ENCODE data around the gene RAMACL.
"Not testable (repeated sequence)": the region's sequence is repeated elsewhere in the genome, so short reads cannot be mapped to it uniquely, and the experiment has no call there.

RAMACL gene

DNA sequence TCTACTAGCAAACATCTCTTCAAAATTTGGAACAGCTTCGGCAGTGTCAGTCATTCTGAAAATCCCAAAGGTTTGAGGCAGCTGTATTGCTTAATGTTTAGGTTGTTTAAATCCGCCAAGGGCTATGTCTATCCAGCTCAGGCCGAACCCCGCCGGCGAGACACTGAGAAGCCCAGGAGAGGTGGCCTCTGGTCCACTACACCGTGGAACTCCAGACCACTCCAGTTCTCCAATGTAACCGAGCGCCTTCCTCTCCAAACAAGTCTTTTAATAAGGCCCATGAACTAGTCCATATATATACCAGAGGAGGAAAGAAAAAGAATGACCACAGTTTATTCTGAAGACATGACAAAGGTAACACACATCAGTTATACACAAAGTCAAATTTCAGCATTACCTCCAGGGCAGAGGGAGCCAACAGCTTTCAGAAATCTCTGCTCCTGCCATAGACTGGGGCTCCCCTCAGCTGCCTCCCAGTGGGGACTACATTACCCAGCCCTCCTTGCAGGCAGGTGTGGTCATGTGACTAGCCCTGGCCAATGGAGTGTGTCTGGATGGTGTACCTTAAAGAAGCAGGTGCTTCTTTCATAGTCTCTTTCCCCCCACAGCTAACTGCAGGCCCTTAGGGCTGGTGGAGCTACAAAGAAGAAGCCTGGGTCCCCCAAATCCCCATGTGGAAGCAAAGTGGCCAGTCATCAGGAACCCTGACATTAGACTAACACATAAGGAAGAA is at the start of gene RAMACL:
Gene RAMACL, minus strand, starts transcription at position 255 of the 733 bp plus-strand sequence. Its CDS starts 201 bp downstream, at position 54.
- no peaks in the 10 kb centered on the region for H3K27me3 ChIP-seq (ENCODE audit: insufficient read depth, low read length)
- H3K9me2 ChIP-seq (ENCODE audit: low read depth, low read length), result no peaks in the 10 kb centered on the region
- no peak within 1 kb of the TSS for H3K9ac ChIP-seq (ENCODE audit: low read length)
- no peak within 1 kb of the TSS for H2AFZ ChIP-seq (ENCODE audit: low read length)
- H3K4me2 ChIP-seq (ENCODE audit: low read length), result no peak within 1 kb of the TSS
- no peaks in the 10 kb centered on the region for H3K9me3 ChIP-seq (ENCODE audit: low read length)
- no peaks in the 10 kb centered on the region for H3K36me3 ChIP-seq (ENCODE audit: insufficient read depth, low read length)
- peak within 1 kb of the TSS; percentile 54 for H3K27ac ChIP-seq (ENCODE audit: low read depth, low read length, poor library complexity, severe bottlenecking)
- no peaks in the 10 kb centered on the region for H3F3A ChIP-seq (ENCODE audit: insufficient read depth, low read length)
- peaks cover 29% of the 10 kb centered on the region for H3K4me1 ChIP-seq (ENCODE audit: insufficient read depth, low read length, severe bottlenecking)
- no peaks in the 10 kb centered on the region for H3K79me2 ChIP-seq (ENCODE audit: insufficient read depth, low read length)
- no peaks in the 10 kb centered on the region for H4K20me1 ChIP-seq (ENCODE audit: insufficient read depth, low read length)
- no peak within 1 kb of the TSS for H3K4me3 ChIP-seq (ENCODE audit: low read depth, low read length, poor library complexity, severe bottlenecking)
- no peak for TF ChIP-seq EZH2 (IDR thresholded peaks at IDR 0.05; ENCODE audit: borderline replicate concordance, low read length)
- TF ChIP-seq, protein P1, sequence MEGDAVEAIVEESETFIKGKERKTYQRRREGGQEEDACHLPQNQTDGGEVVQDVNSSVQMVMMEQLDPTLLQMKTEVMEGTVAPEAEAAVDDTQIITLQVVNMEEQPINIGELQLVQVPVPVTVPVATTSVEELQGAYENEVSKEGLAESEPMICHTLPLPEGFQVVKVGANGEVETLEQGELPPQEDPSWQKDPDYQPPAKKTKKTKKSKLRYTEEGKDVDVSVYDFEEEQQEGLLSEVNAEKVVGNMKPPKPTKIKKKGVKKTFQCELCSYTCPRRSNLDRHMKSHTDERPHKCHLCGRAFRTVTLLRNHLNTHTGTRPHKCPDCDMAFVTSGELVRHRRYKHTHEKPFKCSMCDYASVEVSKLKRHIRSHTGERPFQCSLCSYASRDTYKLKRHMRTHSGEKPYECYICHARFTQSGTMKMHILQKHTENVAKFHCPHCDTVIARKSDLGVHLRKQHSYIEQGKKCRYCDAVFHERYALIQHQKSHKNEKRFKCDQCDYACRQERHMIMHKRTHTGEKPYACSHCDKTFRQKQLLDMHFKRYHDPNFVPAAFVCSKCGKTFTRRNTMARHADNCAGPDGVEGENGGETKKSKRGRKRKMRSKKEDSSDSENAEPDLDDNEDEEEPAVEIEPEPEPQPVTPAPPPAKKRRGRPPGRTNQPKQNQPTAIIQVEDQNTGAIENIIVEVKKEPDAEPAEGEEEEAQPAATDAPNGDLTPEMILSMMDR (IDR thresholded peaks at IDR 0.05; ENCODE audit: low read length), result no peak

DNA sequence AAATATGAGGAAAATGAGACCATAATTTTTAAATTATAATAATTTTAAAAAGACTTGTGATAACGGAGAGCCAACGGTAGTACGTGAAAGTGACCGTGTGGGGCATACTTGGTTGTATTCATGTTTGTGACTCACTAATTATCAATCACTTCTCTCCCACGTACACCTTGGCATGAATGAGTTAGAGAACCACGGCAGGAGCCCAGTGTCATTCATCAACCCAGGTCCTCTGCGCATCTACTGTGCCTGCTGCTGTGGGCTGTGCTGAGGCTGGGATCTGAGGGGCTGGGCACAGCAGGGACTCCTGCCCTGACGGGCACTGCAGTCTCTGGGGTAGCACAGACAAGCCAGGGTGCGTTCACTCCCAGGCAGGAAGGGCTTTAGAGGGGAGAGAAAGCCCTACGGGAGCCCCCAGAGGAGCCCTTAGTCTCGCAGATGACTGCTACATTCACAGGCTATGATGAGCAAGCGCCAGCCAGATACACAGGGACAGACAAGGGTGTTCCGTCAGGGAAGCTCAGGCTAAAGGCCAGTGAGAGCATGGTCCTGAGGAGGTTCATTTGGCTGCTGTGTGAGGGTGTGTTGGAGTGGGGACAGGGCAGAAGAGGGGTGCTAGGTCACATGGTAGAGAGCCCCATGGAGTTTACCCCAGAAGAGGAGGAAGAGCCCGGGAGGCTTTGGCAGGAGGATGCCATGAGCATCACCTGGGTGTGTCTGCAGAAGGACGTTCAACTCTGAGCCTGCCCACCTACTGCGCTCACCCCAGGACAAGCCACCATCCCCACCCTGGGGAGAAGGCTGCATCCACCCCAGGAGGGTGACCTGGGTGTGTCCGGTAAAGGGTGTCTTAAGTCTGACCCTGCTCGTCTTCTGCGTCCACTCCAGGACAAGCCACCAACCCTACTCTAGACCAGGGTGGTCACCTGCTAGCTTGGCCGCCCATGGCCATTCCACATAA is 48.8 kb upstream of the RAMACL start:
- H3K9ac ChIP-seq (ENCODE audit: low read length), result no peak overlapping the region
- H3K27ac ChIP-seq (ENCODE audit: low read depth, low read length, poor library complexity, severe bottlenecking), result no peak overlapping the region
- H3K79me2 ChIP-seq (ENCODE audit: insufficient read depth, low read length), result no peaks in the 10 kb centered on the region
- no peaks in the 10 kb centered on the region for H3F3A ChIP-seq (ENCODE audit: insufficient read depth, low read length)
- H3K27me3 ChIP-seq (ENCODE audit: insufficient read depth, low read length), result no peaks in the 10 kb centered on the region; the same call in 1 of the 2 replicates
- H3K4me3 ChIP-seq (ENCODE audit: low read depth, low read length, poor library complexity, severe bottlenecking), result no peak overlapping the region
- H3K36me3 ChIP-seq (ENCODE audit: insufficient read depth, low read length), result no peaks in the 10 kb centered on the region
- no peaks in the 10 kb centered on the region for H4K20me1 ChIP-seq (ENCODE audit: insufficient read depth, low read length)
- H2AFZ ChIP-seq (ENCODE audit: low read length), result no peak overlapping the region
- no peaks in the 10 kb centered on the region for H3K9me2 ChIP-seq (ENCODE audit: low read depth, low read length)
- H3K4me1 ChIP-seq (ENCODE audit: insufficient read depth, low read length, severe bottlenecking), result no peaks in the 10 kb centered on the region
- no peaks in the 10 kb centered on the region for H3K9me3 ChIP-seq (ENCODE audit: low read length)
- H3K4me2 ChIP-seq (ENCODE audit: low read length), result no peak overlapping the region
- no peak for TF ChIP-seq EZH2 (IDR thresholded peaks at IDR 0.05; ENCODE audit: borderline replicate concordance, low read length)
- TF ChIP-seq, protein P1 (IDR thresholded peaks at IDR 0.05; ENCODE audit: low read length), result no peak

- not testable (repeated sequence) for H3K9me2 ChIP-seq (ENCODE audit: low read depth, low read length); H2AFZ ChIP-seq (ENCODE audit: low read length); H3K4me3 ChIP-seq (ENCODE audit: low read depth, low read length, poor library complexity, severe bottlenecking); H3K27ac ChIP-seq (ENCODE audit: low read depth, low read length, poor library complexity, severe bottlenecking); H4K20me1 ChIP-seq (ENCODE audit: insufficient read depth, low read length); H3K4me2 ChIP-seq (ENCODE audit: low read length); H3K79me2 ChIP-seq (ENCODE audit: insufficient read depth, low read length); H3K27me3 ChIP-seq (ENCODE audit: insufficient read depth, low read length); H3K36me3 ChIP-seq (ENCODE audit: insufficient read depth, low read length); H3K4me1 ChIP-seq (ENCODE audit: insufficient read depth, low read length, severe bottlenecking); H3F3A ChIP-seq (ENCODE audit: insufficient read depth, low read length); H3K9me3 ChIP-seq (ENCODE audit: low read length); H3K9ac ChIP-seq (ENCODE audit: low read length)
Observed at GRCh38 chr6:166634581-166634980, 48.1 kb upstream of the RAMACL start.

Measured in OCI-LY1 (cell line).